ENCODE data around the gene TET2.

Gene TET2

DNA sequence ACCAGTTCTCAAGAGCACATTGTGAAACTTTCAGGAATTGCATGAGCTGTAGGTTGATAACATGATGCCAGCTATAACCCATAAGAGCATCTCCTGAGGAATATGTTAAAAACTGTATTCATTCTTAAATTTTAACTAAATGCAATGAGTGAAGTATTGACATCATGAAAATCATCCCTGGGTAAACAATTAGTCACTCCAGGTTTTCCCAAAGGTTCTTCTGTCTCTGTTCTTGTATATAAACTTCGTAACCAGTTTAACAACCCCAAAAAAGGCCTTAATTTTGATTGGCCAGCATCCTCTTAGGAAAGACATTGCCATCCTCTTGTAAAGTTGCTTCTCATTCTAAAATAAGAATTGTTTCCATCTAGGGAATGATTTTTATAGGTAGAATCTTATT lies 80.4 kb downstream of the TET2 start:
- Histone ChIP-seq H3K4me1 (ENCODE audit: control insufficient read depth, insufficient read depth, low read length, poor library complexity, severe bottlenecking) (no peaks in the 10 kb centered on the region), H3K9me3 (ENCODE audit: control insufficient read depth, low read length) (no peaks in the 10 kb centered on the region), H3K36me3 (ENCODE audit: control insufficient read depth, insufficient read depth, low read length) (no peaks in the 10 kb centered on the region), H3K4me3 (ENCODE audit: insufficient read depth, low read depth, low read length, poor library complexity, severe bottlenecking) (no peak overlapping the region), H3K27me3 (replicated peaks; ENCODE audit: control insufficient read depth, insufficient read depth, low read length, poor library complexity, severe bottlenecking) (no peaks in the 10 kb centered on the region), H3K27ac (ENCODE audit: insufficient read depth, low read length, poor library complexity, severe bottlenecking) (no peak overlapping the region)
- no peak for DNase-seq

DNA sequence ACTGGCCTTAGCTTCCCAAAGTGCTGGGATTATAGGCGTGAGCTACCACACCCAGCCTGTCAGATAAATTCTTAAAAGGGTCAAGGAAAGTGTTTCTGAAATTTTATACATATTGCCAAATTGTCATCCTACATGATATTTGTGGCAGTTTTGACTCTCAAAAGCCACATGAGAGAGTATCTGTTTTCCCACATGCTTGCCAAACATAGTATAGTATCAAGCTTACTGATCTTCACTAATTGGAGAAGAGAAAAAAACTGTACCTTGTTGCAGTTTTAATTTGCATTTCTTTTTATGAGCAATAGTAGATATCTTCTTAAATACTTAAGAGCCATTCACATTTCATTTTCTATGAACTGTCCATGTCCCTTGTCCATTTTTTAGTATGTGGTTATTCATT lies 83.6 kb downstream of the TET2 start:
- no peaks in the 10 kb centered on the region for H3K27me3 ChIP-seq (replicated peaks; ENCODE audit: control insufficient read depth, insufficient read depth, low read length, poor library complexity, severe bottlenecking)
- H3K27ac ChIP-seq (ENCODE audit: insufficient read depth, low read length, poor library complexity, severe bottlenecking) = no peak overlapping the region
- DNase-seq = no peak
- H3K4me1 ChIP-seq (ENCODE audit: control insufficient read depth, insufficient read depth, low read length, poor library complexity, severe bottlenecking) = no peaks in the 10 kb centered on the region
- H3K36me3 ChIP-seq (ENCODE audit: control insufficient read depth, insufficient read depth, low read length) = peaks cover 12% of the 10 kb centered on the region
- H3K4me3 ChIP-seq (ENCODE audit: insufficient read depth, low read depth, low read length, poor library complexity, severe bottlenecking) = no peak overlapping the region
- H3K9me3 ChIP-seq (ENCODE audit: control insufficient read depth, low read length) = no peaks in the 10 kb centered on the region

DNA sequence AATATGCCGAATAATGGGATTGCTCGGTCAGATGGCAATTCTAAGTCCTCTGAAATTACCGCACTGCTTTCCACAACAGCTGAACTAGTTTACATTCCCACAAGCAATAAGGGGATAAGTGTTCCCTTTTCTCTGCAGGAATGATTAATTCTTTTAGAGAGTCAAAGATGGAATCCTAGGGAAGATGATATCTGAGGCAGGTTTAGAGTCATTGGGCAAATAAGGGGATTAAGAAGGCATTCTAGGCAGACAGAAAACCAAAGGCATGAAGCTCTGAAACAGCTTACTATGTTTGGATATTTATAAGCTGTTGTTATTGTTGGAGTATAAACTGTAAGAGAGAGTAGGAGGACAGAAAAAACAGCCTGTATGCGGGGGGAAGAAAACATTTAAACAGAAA lies 85.7 kb downstream of the TET2 start:
- no peak overlapping the region for H3K4me3 ChIP-seq (ENCODE audit: insufficient read depth, low read depth, low read length, poor library complexity, severe bottlenecking)
- DNase-seq = no peak
- no peaks in the 10 kb centered on the region for H3K4me1 ChIP-seq (ENCODE audit: control insufficient read depth, insufficient read depth, low read length, poor library complexity, severe bottlenecking)
- peaks cover 12% of the 10 kb centered on the region for H3K36me3 ChIP-seq (ENCODE audit: control insufficient read depth, insufficient read depth, low read length)
- no peaks in the 10 kb centered on the region for H3K27me3 ChIP-seq (replicated peaks; ENCODE audit: control insufficient read depth, insufficient read depth, low read length, poor library complexity, severe bottlenecking)
- no peaks in the 10 kb centered on the region for H3K9me3 ChIP-seq (ENCODE audit: control insufficient read depth, low read length)
- no peak overlapping the region for H3K27ac ChIP-seq (ENCODE audit: insufficient read depth, low read length, poor library complexity, severe bottlenecking)

DNA sequence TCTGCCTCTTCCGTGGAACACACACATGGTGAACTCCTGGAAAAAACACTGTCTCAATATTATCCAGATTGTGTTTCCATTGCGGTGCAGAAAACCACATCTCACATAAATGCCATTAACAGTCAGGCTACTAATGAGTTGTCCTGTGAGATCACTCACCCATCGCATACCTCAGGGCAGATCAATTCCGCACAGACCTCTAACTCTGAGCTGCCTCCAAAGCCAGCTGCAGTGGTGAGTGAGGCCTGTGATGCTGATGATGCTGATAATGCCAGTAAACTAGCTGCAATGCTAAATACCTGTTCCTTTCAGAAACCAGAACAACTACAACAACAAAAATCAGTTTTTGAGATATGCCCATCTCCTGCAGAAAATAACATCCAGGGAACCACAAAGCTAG lies 87.9 kb downstream of the TET2 start:
- H3K4me1 ChIP-seq (ENCODE audit: control insufficient read depth, insufficient read depth, low read length, poor library complexity, severe bottlenecking) = no peaks in the 10 kb centered on the region
- no peaks in the 10 kb centered on the region for H3K9me3 ChIP-seq (ENCODE audit: control insufficient read depth, low read length)
- H3K27me3 ChIP-seq (replicated peaks; ENCODE audit: control insufficient read depth, insufficient read depth, low read length, poor library complexity, severe bottlenecking) = no peaks in the 10 kb centered on the region
- no peak overlapping the region for H3K4me3 ChIP-seq (ENCODE audit: insufficient read depth, low read depth, low read length, poor library complexity, severe bottlenecking)
- DNase-seq = no peak
- peaks cover 12% of the 10 kb centered on the region for H3K36me3 ChIP-seq (ENCODE audit: control insufficient read depth, insufficient read depth, low read length)
- H3K27ac ChIP-seq (ENCODE audit: insufficient read depth, low read length, poor library complexity, severe bottlenecking) = no peak overlapping the region

DNA sequence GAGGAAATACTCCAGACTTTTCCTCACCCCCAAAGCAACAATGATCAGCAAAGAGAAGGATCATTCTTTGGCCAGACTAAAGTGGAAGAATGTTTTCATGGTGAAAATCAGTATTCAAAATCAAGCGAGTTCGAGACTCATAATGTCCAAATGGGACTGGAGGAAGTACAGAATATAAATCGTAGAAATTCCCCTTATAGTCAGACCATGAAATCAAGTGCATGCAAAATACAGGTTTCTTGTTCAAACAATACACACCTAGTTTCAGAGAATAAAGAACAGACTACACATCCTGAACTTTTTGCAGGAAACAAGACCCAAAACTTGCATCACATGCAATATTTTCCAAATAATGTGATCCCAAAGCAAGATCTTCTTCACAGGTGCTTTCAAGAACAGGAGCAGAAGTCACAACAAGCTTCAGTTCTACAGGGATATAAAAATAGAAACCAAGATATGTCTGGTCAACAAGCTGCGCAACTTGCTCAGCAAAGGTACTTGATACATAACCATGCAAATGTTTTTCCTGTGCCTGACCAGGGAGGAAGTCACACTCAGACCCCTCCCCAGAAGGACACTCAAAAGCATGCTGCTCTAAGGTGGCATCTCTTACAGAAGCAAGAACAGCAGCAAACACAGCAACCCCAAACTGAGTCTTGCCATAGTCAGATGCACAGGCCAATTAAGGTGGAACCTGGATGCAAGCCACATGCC lies 89.7 kb downstream of the TET2 start:
- Histone ChIP-seq H3K36me3 (ENCODE audit: control insufficient read depth, insufficient read depth, low read length) (peaks cover 14% of the 10 kb centered on the region), H3K9me3 (ENCODE audit: control insufficient read depth, low read length) (no peaks in the 10 kb centered on the region), H3K27me3 (replicated peaks; ENCODE audit: control insufficient read depth, insufficient read depth, low read length, poor library complexity, severe bottlenecking) (no peaks in the 10 kb centered on the region), H3K27ac (ENCODE audit: insufficient read depth, low read length, poor library complexity, severe bottlenecking) (no peak overlapping the region), H3K4me1 (ENCODE audit: control insufficient read depth, insufficient read depth, low read length, poor library complexity, severe bottlenecking) (no peaks in the 10 kb centered on the region), H3K4me3 (ENCODE audit: insufficient read depth, low read depth, low read length, poor library complexity, severe bottlenecking) (no peak overlapping the region)
- DNase-seq = no peak

DNA sequence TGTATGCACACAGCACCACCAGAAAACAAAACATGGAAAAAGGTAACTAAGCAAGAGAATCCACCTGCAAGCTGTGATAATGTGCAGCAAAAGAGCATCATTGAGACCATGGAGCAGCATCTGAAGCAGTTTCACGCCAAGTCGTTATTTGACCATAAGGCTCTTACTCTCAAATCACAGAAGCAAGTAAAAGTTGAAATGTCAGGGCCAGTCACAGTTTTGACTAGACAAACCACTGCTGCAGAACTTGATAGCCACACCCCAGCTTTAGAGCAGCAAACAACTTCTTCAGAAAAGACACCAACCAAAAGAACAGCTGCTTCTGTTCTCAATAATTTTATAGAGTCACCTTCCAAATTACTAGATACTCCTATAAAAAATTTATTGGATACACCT lies 90.2 kb downstream of the TET2 start:
- H3K27me3 ChIP-seq (replicated peaks; ENCODE audit: control insufficient read depth, insufficient read depth, low read length, poor library complexity, severe bottlenecking) = no peaks in the 10 kb centered on the region
- no peak overlapping the region for H3K27ac ChIP-seq (ENCODE audit: insufficient read depth, low read length, poor library complexity, severe bottlenecking)
- peaks cover 14% of the 10 kb centered on the region for H3K36me3 ChIP-seq (ENCODE audit: control insufficient read depth, insufficient read depth, low read length)
- no peak overlapping the region for H3K4me3 ChIP-seq (ENCODE audit: insufficient read depth, low read depth, low read length, poor library complexity, severe bottlenecking)
- H3K4me1 ChIP-seq (ENCODE audit: control insufficient read depth, insufficient read depth, low read length, poor library complexity, severe bottlenecking) = no peaks in the 10 kb centered on the region
- DNase-seq = no peak
- no peaks in the 10 kb centered on the region for H3K9me3 ChIP-seq (ENCODE audit: control insufficient read depth, low read length)

DNA sequence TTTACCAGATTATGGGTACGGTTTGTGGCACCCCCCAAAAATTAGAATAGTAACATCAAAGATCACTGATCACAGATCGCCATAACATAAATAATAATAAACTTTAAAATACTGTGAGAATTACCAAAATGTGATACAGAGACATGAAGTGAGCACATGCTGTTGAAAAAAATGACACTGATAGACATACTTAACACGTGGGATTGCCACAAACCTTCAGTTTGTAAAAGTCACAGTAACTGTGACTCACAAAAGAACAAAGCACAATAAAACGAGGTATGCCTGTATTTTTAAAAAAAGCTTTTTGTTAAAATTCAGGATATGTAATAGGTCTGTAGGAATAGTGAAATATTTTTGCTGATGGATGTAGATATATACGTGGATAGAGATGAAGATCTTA lies 93.4 kb downstream of the TET2 start:
- no peak overlapping the region for H3K27ac ChIP-seq (ENCODE audit: insufficient read depth, low read length, poor library complexity, severe bottlenecking)
- DNase-seq = no peak
- no peaks in the 10 kb centered on the region for H3K4me1 ChIP-seq (ENCODE audit: control insufficient read depth, insufficient read depth, low read length, poor library complexity, severe bottlenecking)
- H3K4me3 ChIP-seq (ENCODE audit: insufficient read depth, low read depth, low read length, poor library complexity, severe bottlenecking) = no peak overlapping the region
- H3K27me3 ChIP-seq (replicated peaks; ENCODE audit: control insufficient read depth, insufficient read depth, low read length, poor library complexity, severe bottlenecking) = no peaks in the 10 kb centered on the region
- peaks cover 4% of the 10 kb centered on the region for H3K36me3 ChIP-seq (ENCODE audit: control insufficient read depth, insufficient read depth, low read length)
- H3K9me3 ChIP-seq (ENCODE audit: control insufficient read depth, low read length) = no peaks in the 10 kb centered on the region

DNA sequence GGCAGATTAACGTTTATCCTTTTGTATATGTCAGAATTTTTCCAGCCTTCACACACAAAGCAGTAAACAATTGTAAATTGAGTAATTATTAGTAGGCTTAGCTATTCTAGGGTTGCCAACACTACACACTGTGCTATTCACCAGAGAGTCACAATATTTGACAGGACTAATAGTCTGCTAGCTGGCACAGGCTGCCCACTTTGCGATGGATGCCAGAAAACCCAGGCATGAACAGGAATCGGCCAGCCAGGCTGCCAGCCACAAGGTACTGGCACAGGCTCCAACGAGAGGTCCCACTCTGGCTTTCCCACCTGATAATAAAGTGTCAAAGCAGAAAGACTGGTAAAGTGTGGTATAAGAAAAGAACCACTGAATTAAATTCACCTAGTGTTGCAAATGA lies 94.8 kb downstream of the TET2 start:
- no peak for DNase-seq
- Histone ChIP-seq H3K4me3 (ENCODE audit: insufficient read depth, low read depth, low read length, poor library complexity, severe bottlenecking) (no peak overlapping the region), H3K4me1 (ENCODE audit: control insufficient read depth, insufficient read depth, low read length, poor library complexity, severe bottlenecking) (no peaks in the 10 kb centered on the region), H3K9me3 (ENCODE audit: control insufficient read depth, low read length) (no peaks in the 10 kb centered on the region), H3K27me3 (replicated peaks; ENCODE audit: control insufficient read depth, insufficient read depth, low read length, poor library complexity, severe bottlenecking) (no peaks in the 10 kb centered on the region), H3K27ac (ENCODE audit: insufficient read depth, low read length, poor library complexity, severe bottlenecking) (no peak overlapping the region), H3K36me3 (ENCODE audit: control insufficient read depth, insufficient read depth, low read length) (peaks cover 2% of the 10 kb centered on the region)

DNA sequence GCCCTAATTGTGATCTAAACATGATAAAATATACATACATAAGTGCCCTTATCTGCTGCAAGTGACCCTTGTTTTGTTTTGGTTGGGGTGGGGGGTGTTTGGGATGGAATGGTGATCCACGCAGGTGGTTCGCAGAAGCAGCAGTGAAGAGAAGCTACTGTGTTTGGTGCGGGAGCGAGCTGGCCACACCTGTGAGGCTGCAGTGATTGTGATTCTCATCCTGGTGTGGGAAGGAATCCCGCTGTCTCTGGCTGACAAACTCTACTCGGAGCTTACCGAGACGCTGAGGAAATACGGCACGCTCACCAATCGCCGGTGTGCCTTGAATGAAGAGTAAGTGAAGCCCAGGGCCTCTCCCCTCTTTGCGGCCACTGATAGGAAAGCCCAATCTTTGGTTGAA lies 96.8 kb downstream of the TET2 start:
- Histone ChIP-seq H3K27me3 (replicated peaks; ENCODE audit: control insufficient read depth, insufficient read depth, low read length, poor library complexity, severe bottlenecking) (no peaks in the 10 kb centered on the region), H3K9me3 (ENCODE audit: control insufficient read depth, low read length) (no peaks in the 10 kb centered on the region), H3K36me3 (ENCODE audit: control insufficient read depth, insufficient read depth, low read length) (peaks cover 2% of the 10 kb centered on the region)

DNA sequence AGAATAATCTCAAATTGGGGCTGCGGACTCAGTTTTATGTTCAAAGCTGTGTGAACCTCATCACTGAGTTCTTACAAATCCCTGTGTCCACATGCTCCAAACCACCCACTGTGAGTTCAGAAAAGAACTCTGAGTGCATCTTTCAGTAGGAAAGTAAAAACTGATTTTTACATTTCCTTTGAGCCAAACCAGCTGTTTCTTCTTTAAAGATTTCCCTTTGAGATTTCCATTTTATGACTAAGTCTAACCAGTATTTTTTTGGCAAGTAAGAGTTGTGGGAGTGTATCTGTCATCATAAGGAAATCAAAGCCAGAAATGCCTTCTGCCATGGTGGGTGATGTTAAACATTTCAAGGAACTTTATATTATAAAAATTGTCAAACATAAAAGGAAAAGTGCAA lies 100.0 kb downstream of the TET2 start:
- no peaks in the 10 kb centered on the region for H3K4me1 ChIP-seq (ENCODE audit: control insufficient read depth, insufficient read depth, low read length, poor library complexity, severe bottlenecking)
- H3K4me3 ChIP-seq (ENCODE audit: insufficient read depth, low read depth, low read length, poor library complexity, severe bottlenecking) = no peak overlapping the region
- DNase-seq = no peak
- H3K27ac ChIP-seq (ENCODE audit: insufficient read depth, low read length, poor library complexity, severe bottlenecking) = no peak overlapping the region
- H3K9me3 ChIP-seq (ENCODE audit: control insufficient read depth, low read length) = no peaks in the 10 kb centered on the region
- no peaks in the 10 kb centered on the region for H3K27me3 ChIP-seq (replicated peaks; ENCODE audit: control insufficient read depth, insufficient read depth, low read length, poor library complexity, severe bottlenecking)
- H3K36me3 ChIP-seq (ENCODE audit: control insufficient read depth, insufficient read depth, low read length) = no peaks in the 10 kb centered on the region

More for the DNA sequence above, 96.8 kb downstream of the TET2 start:
- Histone ChIP-seq H3K4me1 (ENCODE audit: control insufficient read depth, insufficient read depth, low read length, poor library complexity, severe bottlenecking) (no peaks in the 10 kb centered on the region), H3K27ac (ENCODE audit: insufficient read depth, low read length, poor library complexity, severe bottlenecking) (no peak overlapping the region), H3K4me3 (ENCODE audit: insufficient read depth, low read depth, low read length, poor library complexity, severe bottlenecking) (no peak overlapping the region)
- DNase-seq = no peak
